ENCODE results near the gene TRPM2. TPM values are rescaled to one million over a fixed set of nuclear protein-coding genes. Genes with fewer than 3 reads are reported as not detected.
"Not testable (repeated sequence)": the region's sequence is repeated elsewhere in the genome, so short reads cannot be mapped to it uniquely, and the experiment has no call there.

TRPM2 gene
- total RNA-seq, 1 donor from 2014 or later, result 10.0 TPM

DNA sequence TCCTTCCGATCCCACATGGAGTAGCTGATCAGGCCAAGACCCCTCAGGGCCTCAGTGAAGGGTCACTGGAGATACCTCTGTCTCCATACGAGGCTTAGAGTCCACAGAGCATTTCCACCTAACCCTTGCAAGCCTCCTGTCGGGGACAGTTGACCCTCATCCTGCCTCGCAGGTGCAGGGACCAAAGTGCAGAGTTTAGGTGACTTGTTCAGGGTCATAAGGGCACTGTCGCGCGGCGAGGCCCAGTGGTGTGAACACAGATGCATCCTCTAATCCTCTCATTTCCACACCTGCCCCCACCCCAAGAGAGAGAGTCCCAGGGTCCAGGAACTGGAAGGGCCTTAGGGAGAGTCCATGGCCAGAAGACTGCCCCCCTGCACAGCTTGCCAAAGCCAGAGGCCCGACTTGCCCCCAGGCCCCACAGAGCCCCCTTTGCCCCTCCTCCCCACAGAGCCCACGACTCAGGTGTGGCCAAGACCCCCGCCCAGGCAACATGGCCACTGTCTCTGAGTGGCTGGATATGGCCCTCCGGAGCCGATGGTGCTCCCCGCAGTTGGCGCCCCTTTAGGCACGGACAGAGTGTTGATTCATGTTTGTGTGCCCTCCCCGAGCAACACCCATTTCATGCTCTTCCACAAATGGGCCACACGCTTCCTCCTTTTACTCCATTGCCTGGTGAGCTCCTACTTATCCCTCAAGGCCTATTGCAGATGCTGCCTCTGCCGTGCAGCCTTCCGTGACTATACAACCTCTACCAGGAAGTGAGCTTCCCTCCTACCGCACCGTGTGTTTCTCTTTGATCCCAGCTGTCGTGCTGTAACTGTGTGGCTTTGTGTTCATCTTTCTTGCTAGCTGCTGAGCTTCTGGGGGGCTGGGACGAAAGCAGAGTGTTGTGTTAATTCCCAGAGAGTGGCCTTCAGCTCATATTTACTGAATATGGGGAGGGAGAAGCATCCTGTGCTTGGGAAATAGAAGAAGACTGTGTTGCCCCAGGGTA, 1.7 kb downstream of the TRPM2 start:
- no peak for DNase-seq (ENCODE audit: low spot score)

- DNase-seq (ENCODE audit: low spot score), result no peak
Measured at GRCh38 chr21:44356160-44356559, 2.7 kb downstream of the TRPM2 start.

- DNase-seq (ENCODE audit: low spot score), result no peak
Measured at GRCh38 chr21:44356636-44357035, 3.2 kb downstream of the TRPM2 start.

- no peak for DNase-seq (ENCODE audit: low spot score)
Measured at GRCh38 chr21:44357064-44357837, 3.8 kb downstream of the TRPM2 start.

GRCh38 chr21:44359396-44359795, 6.0 kb downstream of the TRPM2 start:
- DNase-seq (ENCODE audit: low spot score), result no peak

GRCh38 chr21:44360159-44360558, 6.7 kb downstream of the TRPM2 start:
- no peak for DNase-seq (ENCODE audit: low spot score)

- not testable (repeated sequence) for DNase-seq (ENCODE audit: low spot score)
Measured at GRCh38 chr21:44361903-44362302, 8.5 kb downstream of the TRPM2 start.

- no peak for DNase-seq (ENCODE audit: low spot score)
Measured at GRCh38 chr21:44363278-44363677, 9.9 kb downstream of the TRPM2 start.

- DNase-seq (ENCODE audit: low spot score), result no peak
Measured at GRCh38 chr21:44364151-44365053, 11.0 kb downstream of the TRPM2 start.

GRCh38 chr21:44365251-44365966, 12.0 kb downstream of the TRPM2 start:
- no peak for DNase-seq (ENCODE audit: low spot score)

DNA sequence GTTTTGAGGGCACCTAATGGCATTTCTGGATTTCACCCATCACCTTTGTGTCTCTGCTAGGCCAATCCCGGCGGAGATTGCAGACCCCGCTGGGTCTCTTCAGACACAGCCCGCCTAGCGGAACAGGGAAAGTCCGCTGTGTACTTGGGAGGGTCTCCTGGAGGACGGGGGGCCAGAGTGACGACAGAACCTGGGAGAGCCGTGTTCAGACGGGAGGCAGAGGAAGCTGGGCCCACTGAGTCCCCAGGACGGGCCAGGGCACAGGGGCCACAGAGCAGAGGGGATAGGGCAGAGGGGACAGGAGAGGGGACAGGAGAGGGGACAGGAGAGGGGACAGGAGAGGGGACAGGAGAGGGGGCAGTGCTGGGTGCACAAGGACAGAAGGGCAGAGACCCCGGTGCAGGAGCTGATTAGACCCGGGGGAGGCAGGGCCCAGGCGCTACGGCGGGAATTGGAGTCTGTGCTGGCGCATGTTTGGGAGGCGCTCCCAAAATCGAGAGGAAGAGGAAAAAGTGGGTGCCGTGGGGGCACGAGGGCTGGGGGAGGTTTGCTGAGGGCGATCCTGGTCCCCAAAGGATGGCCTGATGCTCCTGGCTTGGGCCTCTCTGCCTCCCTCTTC, 12.7 kb downstream of the TRPM2 start:
- no peak for DNase-seq (ENCODE audit: low spot score)

GRCh38 chr21:44366586-44367211, 13.3 kb downstream of the TRPM2 start:
- no peak for DNase-seq (ENCODE audit: low spot score)

DNA sequence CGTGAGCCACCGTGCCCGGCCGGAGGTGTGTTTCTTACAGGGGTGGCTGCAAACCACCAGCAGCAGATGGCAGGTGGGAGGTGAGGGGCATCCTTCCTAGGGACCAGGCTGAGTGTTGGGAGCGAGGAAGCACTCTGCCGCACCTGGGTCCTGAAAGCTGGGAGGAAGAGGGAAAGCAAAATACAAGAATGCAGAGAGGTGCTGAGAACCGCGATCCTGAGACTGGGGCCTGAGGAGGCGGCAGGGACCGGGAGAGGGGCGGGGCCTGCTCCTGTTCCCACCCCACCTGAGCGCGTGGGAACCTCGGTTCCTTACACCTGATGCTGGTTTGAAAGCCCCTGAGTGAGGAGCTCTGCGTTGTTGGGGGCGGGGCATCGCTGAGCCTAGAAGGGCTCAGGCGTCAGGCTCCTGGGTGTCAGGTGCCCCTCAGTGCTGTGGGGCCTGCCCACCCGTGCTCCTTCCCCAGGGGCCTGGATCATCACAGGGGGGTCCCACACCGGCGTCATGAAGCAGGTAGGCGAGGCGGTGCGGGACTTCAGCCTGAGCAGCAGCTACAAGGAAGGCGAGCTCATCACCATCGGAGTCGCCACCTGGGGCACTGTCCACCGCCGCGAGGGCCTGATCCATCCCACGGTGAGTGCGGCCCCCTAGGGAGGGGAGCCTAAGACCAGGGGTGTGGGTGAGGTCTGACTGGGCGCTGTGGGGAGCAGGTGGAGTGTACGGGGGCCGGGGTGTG, 15.5 kb downstream of the TRPM2 start:
- DNase-seq (ENCODE audit: low spot score), result peak; percentile 43

DNA sequence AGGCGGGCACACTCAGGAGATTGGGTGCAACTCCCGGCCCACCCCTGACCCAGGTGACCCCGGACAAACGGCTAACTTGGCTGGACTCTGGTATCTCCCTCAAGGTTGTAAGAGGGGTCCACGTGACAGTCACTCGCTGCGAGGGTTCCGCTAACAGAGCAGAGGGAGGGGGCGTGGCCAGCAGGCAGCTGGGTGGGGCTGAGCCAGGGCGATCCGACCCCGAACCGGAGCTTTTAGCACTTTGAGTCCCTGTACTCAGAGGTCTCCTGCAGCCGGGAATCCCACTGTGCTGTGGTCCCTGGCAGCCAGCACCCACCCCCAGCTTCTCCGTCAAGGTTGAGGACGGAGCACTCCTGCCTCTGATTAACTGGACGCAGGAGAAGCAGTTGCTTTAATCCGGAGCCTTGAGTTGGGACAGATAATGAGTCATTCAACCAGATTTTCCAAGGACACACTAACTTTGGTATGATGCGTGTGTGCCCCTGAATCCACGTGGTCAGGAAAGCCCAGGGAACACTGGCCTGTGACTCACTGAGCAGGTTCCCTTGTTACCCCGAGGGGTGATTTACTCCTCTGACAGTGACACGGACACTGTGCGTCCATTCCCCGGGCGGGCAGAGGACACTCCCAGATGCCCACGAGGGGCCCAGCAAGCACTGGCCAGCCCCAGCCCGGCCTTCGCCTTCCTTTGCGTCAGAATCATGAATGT, 16.8 kb downstream of the TRPM2 start:
- DNase-seq (ENCODE audit: low spot score), result peak; percentile 48

- peak; percentile 34 for DNase-seq (ENCODE audit: low spot score)
Measured at GRCh38 chr21:44370786-44371410, 17.5 kb downstream of the TRPM2 start.

GRCh38 chr21:44371596-44371995, 18.2 kb downstream of the TRPM2 start:
- DNase-seq (ENCODE audit: low spot score), result peak; percentile 15

GRCh38 chr21:44372616-44373015, 19.2 kb downstream of the TRPM2 start:
- DNase-seq (ENCODE audit: low spot score), result peak; percentile 13

Measured in ureter (tissue), 1 donor.